Vagina (tissue), 2 donors: ENCODE data around the gene SLC12A9.

Experiments
- CTCF ChIP-seq, 3 experiments: fragments of 450-650 bp in 2 of 3; fragments of 200-600 bp in 1 of 3; sonication (generic) in 1 of 3; IDR thresholded peaks; one replicate each; pipeline ENCODE4 v1.5.1; 2017 to 2019; ENCODE audit warnings: antibody characterized with exemption in 3 of 3, mild to moderate bottlenecking in 2 of 3, moderate library complexity in 2 of 3
- POLR2A ChIP-seq, 2 donors: fragments of 450-650 bp; IDR thresholded peaks; one replicate each; pipeline ENCODE4 v1.6.1; 2017; ENCODE audit warnings: antibody characterized with exemption in 2 of 2, mild to moderate bottlenecking in 2 of 2, moderate library complexity in 2 of 2

- TF ChIP-seq CTCF (IDR thresholded peaks at IDR 0.05) (no peak), POLR2A (IDR thresholded peaks at IDR 0.05) (no peak)
Measured at GRCh38 chr7:100863406-100863950, 11.0 kb downstream of the SLC12A9 start.
